H1 (cell line): ENCODE results near the gene POU2F1. TPM values are rescaled to one million over a fixed set of nuclear protein-coding genes. Genes with fewer than 3 reads are reported as not detected.

Experiments used
- CTCF ChIA-PET: fragments of 300-600 bp; sonication (Branson Sonifier 250); formaldehyde crosslinking; loops from one replicate; lab custom pipeline; 2021; ENCODE audit not compliant: partially characterized antibody; lab: Charles Lee
- POLR2A ChIA-PET: fragments of 300-600 bp; sonication (Branson Sonifier 250); formaldehyde crosslinking; loops from one replicate; lab custom pipeline; 2021; ENCODE audit warnings: inconsistent platforms; ENCODE audit not compliant: partially characterized antibody; lab: Charles Lee
- DNase-seq, 2 experiments: peaks; one replicate each; pipeline versions ENCODE4 v3.0.0 to v3.0.0-alpha.2; 2010 to 2022; ENCODE audit warnings: low spot score in 2 of 2, low read depth in 1 of 2, mixed read lengths in 1 of 2
- FAIRE-seq: peaks from 2 replicates; lab custom pipeline; 2011; peaks lifted over from hg19 to GRCh38; lab: Jason Lieb, UNC
- H2AFZ ChIP-seq: 2 replicates; pipeline ENCODE4 v1.8.1; 2012; ENCODE audit warnings: low read length, inconsistent platforms
- H2AK5ac ChIP-seq: 2 replicates; pipeline ENCODE4 v1.6.1; 2013; ENCODE audit warnings: low read depth, low read length
- H2BK120ac ChIP-seq: replicated peaks from 2 replicates; pipeline ENCODE3; 2013; ENCODE audit warnings: low read depth, low read length, inconsistent platforms
- H2BK12ac ChIP-seq: 2 replicates; pipeline ENCODE4 v1.6.1; 2013; ENCODE audit warnings: low read depth, low read length
- H2BK15ac ChIP-seq: 2 replicates; pipeline ENCODE4 v1.6.1; 2013; ENCODE audit warnings: low read length
- H2BK20ac ChIP-seq: 2 replicates; pipeline ENCODE4 v1.6.1; 2013; ENCODE audit warnings: low read length
- H2BK5ac ChIP-seq: 2 replicates; pipeline ENCODE4 v1.6.1; 2013; ENCODE audit warnings: low read depth, low read length
- H3K14ac ChIP-seq: 2 replicates; pipeline ENCODE4 v1.6.1; 2013; ENCODE audit warnings: inconsistent platforms; ENCODE audit not compliant: insufficient read length
- H3K18ac ChIP-seq: 2 replicates; pipeline ENCODE4 v1.6.1; 2013; ENCODE audit warnings: low read length; ENCODE audit errors: extremely low read depth
- H3K23ac ChIP-seq: 2 replicates; pipeline ENCODE4 v1.6.1; 2013; ENCODE audit warnings: inconsistent platforms; ENCODE audit not compliant: insufficient read length
- H3K23me2 ChIP-seq: 2 replicates; pipeline ENCODE4 v1.6.1; 2013; ENCODE audit warnings: low read depth, low read length
- H3K27ac ChIP-seq: 2 replicates; pipeline ENCODE4 v1.6.1; 2011; ENCODE audit warnings: low read depth, low read length, inconsistent platforms
- H3K27me3 ChIP-seq, 4 experiments: replicated peaks in 1 of 4; 1 replicate in 1 of 4; 2 replicates in 3 of 4; pipeline versions ENCODE4 v1.6.1 to v1.8.1; 2011 to 2013; ENCODE audit warnings: low read length in 3 of 4, mild to moderate bottlenecking in 3 of 4, inconsistent platforms in 2 of 4, mixed read lengths in 2 of 4, moderate library complexity in 1 of 4; ENCODE audit not compliant: control insufficient read depth in 3 of 4, insufficient read depth in 3 of 4; ENCODE audit errors: extremely low read depth in 1 of 4
- H3K36me3 ChIP-seq, 4 experiments: 2 replicates each; pipeline versions ENCODE4 v1.6.1 to v1.8.1; 2011 to 2013; ENCODE audit warnings: mild to moderate bottlenecking in 4 of 4, low read length in 3 of 4, moderate library complexity in 2 of 4, control low read depth in 1 of 4, inconsistent platforms in 1 of 4; ENCODE audit not compliant: insufficient read depth in 4 of 4, control insufficient read depth in 2 of 4
- H3K4ac ChIP-seq: replicated peaks from 2 replicates; pipeline ENCODE3; 2013; ENCODE audit warnings: low read length, low read depth, mixed read lengths, inconsistent platforms; ENCODE audit not compliant: insufficient read length
- H3K4me1 ChIP-seq, 4 experiments: replicated peaks in 1 of 4; 1 replicate in 1 of 4; 2 replicates in 3 of 4; pipeline versions ENCODE4 v1.6.1 to v1.8.1; 2011 to 2013; ENCODE audit warnings: low read length in 3 of 4, inconsistent platforms in 2 of 4, mixed read lengths in 1 of 4; ENCODE audit not compliant: insufficient read depth in 4 of 4, control insufficient read depth in 3 of 4
- H3K4me2 ChIP-seq, 2 experiments: 2 replicates each; pipeline versions ENCODE4 v1.6.1 to v1.8.1; 2011 to 2013; ENCODE audit warnings: low read depth in 2 of 2, low read length in 2 of 2, control low read depth in 1 of 2, inconsistent platforms in 1 of 2, mild to moderate bottlenecking in 1 of 2; ENCODE audit not compliant: insufficient read depth in 1 of 2
- H3K4me3 ChIP-seq, 4 experiments: fragments of 200-600, 300-600 bp in 1 of 4; sonication (generic), shearing (Covaris generic), sonication (Bioruptor Twin) in 1 of 4; 2 replicates each; pipeline versions ENCODE4 v1.5.1 to v1.8.1; 2011 to 2016; ENCODE audit warnings: low read length in 4 of 4, low read depth in 3 of 4, control low read depth in 2 of 4, inconsistent platforms in 2 of 4, mild to moderate bottlenecking in 2 of 4, mixed read lengths in 1 of 4, moderate library complexity in 1 of 4; ENCODE audit not compliant: insufficient read depth in 2 of 4; ENCODE audit errors: extremely low read depth in 1 of 4
- H3K56ac ChIP-seq: replicated peaks from 2 replicates; pipeline ENCODE3; 2013; ENCODE audit warnings: low read depth, mild to moderate bottlenecking, mixed read lengths, low read length, inconsistent platforms; ENCODE audit not compliant: insufficient read length
- H3K79me1 ChIP-seq: 2 replicates; pipeline ENCODE4 v1.6.1; 2013; ENCODE audit warnings: low read depth, low read length, control low read depth
- H3K79me2 ChIP-seq, 2 experiments: 2 replicates each; pipeline versions ENCODE4 v1.6.1 to v1.8.1; 2012 to 2013; ENCODE audit warnings: low read length in 2 of 2, mild to moderate bottlenecking in 2 of 2, inconsistent platforms in 1 of 2; ENCODE audit not compliant: insufficient read depth in 2 of 2, control insufficient read depth in 1 of 2
- H3K9ac ChIP-seq, 4 experiments: replicated peaks in 1 of 4; 1 replicate in 1 of 4; 2 replicates in 3 of 4; pipeline versions ENCODE4 v1.6.1 to v1.8.1; 2011 to 2013; ENCODE audit warnings: low read depth in 3 of 4, low read length in 3 of 4, control low read depth in 2 of 4, mild to moderate bottlenecking in 2 of 4, moderate library complexity in 2 of 4, inconsistent platforms in 1 of 4; ENCODE audit errors: extremely low read depth in 1 of 4
- H3K9me3 ChIP-seq, 2 experiments: 2 replicates each; pipeline versions ENCODE4 v1.6.1 to v1.8.1; 2012 to 2013; ENCODE audit warnings: mild to moderate bottlenecking in 2 of 2, moderate library complexity in 2 of 2, control low read depth in 1 of 2, inconsistent platforms in 1 of 2, low read depth in 1 of 2, low read length in 1 of 2, mixed read lengths in 1 of 2; ENCODE audit not compliant: insufficient read depth in 2 of 2
- H4K20me1 ChIP-seq, 2 experiments: replicated peaks in 1 of 2; 2 replicates each; pipeline versions ENCODE3 to v1.8.1; 2011 to 2013; ENCODE audit warnings: inconsistent platforms in 2 of 2, low read length in 2 of 2, mild to moderate bottlenecking in 1 of 2; ENCODE audit not compliant: insufficient read depth in 2 of 2, control insufficient read depth in 1 of 2
- H4K5ac ChIP-seq: 2 replicates; pipeline ENCODE4 v1.6.1; 2013; ENCODE audit warnings: low read length, low read depth, mixed read lengths, inconsistent platforms; ENCODE audit not compliant: insufficient read length
- H4K8ac ChIP-seq: 2 replicates; pipeline ENCODE4 v1.8.0; 2013; ENCODE audit warnings: mild to moderate bottlenecking, moderate library complexity, low read length, inconsistent platforms; ENCODE audit not compliant: insufficient read depth; ENCODE audit errors: extremely low read depth
- H4K91ac ChIP-seq: replicated peaks from 2 replicates; pipeline ENCODE3; 2013; ENCODE audit warnings: low read length, mixed read lengths, inconsistent platforms; ENCODE audit not compliant: insufficient read length
- ASH2L ChIP-seq: fragments of 200-600, 300-600 bp; sonication (generic); IDR thresholded peaks from one replicate; pipeline ENCODE4 v1.7.1; 2017; ENCODE audit warnings: low read length
- CBX5 ChIP-seq: fragments of 300-800, 300-1000 bp; sonication (generic); IDR thresholded peaks from 2 replicates; pipeline ENCODE4 v1.7.1; 2016; ENCODE audit warnings: antibody characterized with exemption, low read length, low read depth
- CHD2 ChIP-seq: IDR thresholded peaks from 2 replicates; pipeline ENCODE4 v1.6.1; 2012; ENCODE audit warnings: low read length, improper control_type of control experiment
- CTCF ChIP-seq, 3 experiments: IDR thresholded peaks; 1 replicate in 2 of 3; 2 replicates in 1 of 3; pipeline versions ENCODE4 v1.5.1 to v1.6.1; 2011; ENCODE audit warnings: low read length in 3 of 3, mild to moderate bottlenecking in 3 of 3, inconsistent platforms in 2 of 3, low read depth in 1 of 3, moderate library complexity in 1 of 3; ENCODE audit not compliant: insufficient read depth in 1 of 3; ENCODE audit errors: control extremely low read depth in 1 of 3
- GABPA ChIP-seq: IDR thresholded peaks from 2 replicates; pipeline ENCODE4 v1.6.1; 2011; ENCODE audit warnings: mild to moderate bottlenecking, low read length, moderate library complexity, borderline replicate concordance; ENCODE audit not compliant: insufficient read depth
- JUN ChIP-seq: IDR thresholded peaks from 2 replicates; pipeline ENCODE4 v1.6.1; 2011; ENCODE audit warnings: low read depth, mild to moderate bottlenecking, improper control_type of control experiment, low read length
- KDM4A ChIP-seq: IDR thresholded peaks from one replicate; pipeline ENCODE4 v1.7.1; 2012; ENCODE audit warnings: low read depth, mild to moderate bottlenecking, moderate library complexity, low read length, inconsistent platforms; ENCODE audit not compliant: severe bottlenecking
- MAX ChIP-seq: IDR thresholded peaks from 2 replicates; pipeline ENCODE4 v1.6.1; 2012; ENCODE audit warnings: inconsistent platforms
- NRF1 ChIP-seq: IDR thresholded peaks from 2 replicates; pipeline ENCODE4 v1.6.1; 2011; ENCODE audit warnings: mild to moderate bottlenecking, low read depth, low read length, improper control_type of control experiment
- POLR2AphosphoS5 ChIP-seq: IDR thresholded peaks from 2 replicates; pipeline ENCODE4 v1.6.1; 2011; ENCODE audit warnings: low read depth, low read length
- RBBP5 ChIP-seq: IDR thresholded peaks from 2 replicates; pipeline ENCODE4 v1.7.1; 2012; ENCODE audit warnings: low read depth, mild to moderate bottlenecking, inconsistent platforms, low read length, moderate library complexity, borderline replicate concordance
- SIRT6 ChIP-seq: IDR thresholded peaks from one replicate; pipeline ENCODE4 v1.7.1; 2012; ENCODE audit warnings: low read length, inconsistent platforms
- SRF ChIP-seq: IDR thresholded peaks from 2 replicates; pipeline ENCODE4 v1.6.1; 2011; ENCODE audit warnings: mild to moderate bottlenecking, low read depth, low read length, moderate library complexity
- polyA plus RNA-seq, 7 experiments: library from polyadenylated mRNA; depleted of rRNA in 3 of 7; stranded (reverse) in 5 of 7; unstranded in 2 of 7; fragments of >200 nt in 5 of 7; fragments of 200-250 nt in 2 of 7; gene quantifications; 1 replicate in 5 of 7; 2 replicates in 1 of 7; 4 replicates in 1 of 7; pipeline versions ENCODE4 v1.2.1 to v1.2.3, GENCODE V29; 2011 to 2013; ENCODE audit warnings: missing spikeins in 2 of 7, mixed read lengths in 2 of 7
- total RNA-seq: library from RNA; stranded (reverse); fragmentation: NEBNext Ultra II Directional; extraction: Animal tissue kit (Norgen Biotek cat#: 25700); gene quantifications from 2 replicates; pipeline ENCODE4 v1.2.1, GENCODE V29; 2021

Gene POU2F1
- total and polyA plus RNA-seq, 2 of the 8 experiments (the other 6 are each of a cell fraction or from before 2014, with no cell fraction given): 37.0 to 57.2 TPM

- H4K5ac ChIP-seq: no peak overlapping the region
- H2BK12ac ChIP-seq: no peak overlapping the region
- no peak overlapping the region for H3K14ac ChIP-seq
- no peak overlapping the region for H3K56ac ChIP-seq
- H3K27ac ChIP-seq: no peak overlapping the region
- ChIA-PET CTCF (no interaction called here), POLR2A (no interaction called here)
- no peak overlapping the region for H4K8ac ChIP-seq
- H3K18ac ChIP-seq: no peak overlapping the region
- H3K4me2 ChIP-seq: no peak overlapping the region
- no peaks in the 10 kb centered on the region for H3K9me3 ChIP-seq
- no peak overlapping the region for H2BK120ac ChIP-seq
- no peak overlapping the region for H3K4me3 ChIP-seq
- peaks cover 2 to 98% of the 10 kb centered on the region in 2 experiments; a peak in 3 of 4 replicates for H3K79me2 ChIP-seq
- peaks cover 0 to 6% of the 10 kb centered on the region in 2 experiments for H4K20me1 ChIP-seq
- H3K23ac ChIP-seq: no peak overlapping the region
- no peak overlapping the region for H2BK15ac ChIP-seq
- no peak overlapping the region for H4K91ac ChIP-seq
- DNase-seq: no peak
- no peak overlapping the region for H3K4ac ChIP-seq
- H2AFZ ChIP-seq: no peak overlapping the region
- peaks cover 2% of the 10 kb centered on the region; the same call in 1 of the 2 replicates for H3K79me1 ChIP-seq
- H3K4me1 ChIP-seq: no peaks in the 10 kb centered on the region; a peak in 1 of 7 replicates
- no peaks in the 10 kb centered on the region for H3K23me2 ChIP-seq
- no peak overlapping the region for H2BK5ac ChIP-seq
- no peak overlapping the region for H3K9ac ChIP-seq
- FAIRE-seq: no peak
- no peak overlapping the region for H2AK5ac ChIP-seq
- no peaks in the 10 kb centered on the region for H3K27me3 ChIP-seq
- no peak overlapping the region for H2BK20ac ChIP-seq
- no peaks in the 10 kb centered on the region for H3K36me3 ChIP-seq
- TF ChIP-seq NRF1 (no peak), SRF (no peak), CBX5 (no peak), JUN (no peak), KDM4A (no peak), RBBP5 (no peak), GABPA (no peak), ASH2L (no peak), POLR2AphosphoS5 (no peak), SIRT6 (no peak), CHD2 (no peak), CTCF (IDR thresholded peaks at IDR 0.05; ENCODE audit: control extremely low read depth in 1 of 3, insufficient read depth in 1 of 3, low read depth in 1 of 3, low read length in 3 of 3) (no peak), MAX (no peak)
Observed at GRCh38 chr1:167250482-167250881, 29.8 kb downstream of the POU2F1 start.
